ENCODE results near the gene GRB10.
"Not testable (repeated sequence)": the region's sequence is repeated elsewhere in the genome, so short reads cannot be mapped to it uniquely, and the experiment has no call there.

GRB10 gene

GRCh38 chr7:50775836-50776235 lies 6.9 kb downstream of the GRB10 start:
- DNase-seq: no peak

- no peak for DNase-seq
These were observed 7.5 kb downstream of the GRB10 start for GRCh38 chr7:50775231-50775630.

- no peak for DNase-seq
These were observed 8.4 kb downstream of the GRB10 start for GRCh38 chr7:50774319-50774718.

GRCh38 chr7:50773071-50773470 lies 9.6 kb downstream of the GRB10 start:
- not testable (repeated sequence) for DNase-seq

GRCh38 chr7:50771120-50772002 lies 11.3 kb downstream of the GRB10 start:
- DNase-seq: no peak

GRCh38 chr7:50768485-50769474 lies 13.9 kb downstream of the GRB10 start:
- DNase-seq: no peak

GRCh38 chr7:50766849-50767207 lies 15.9 kb downstream of the GRB10 start:
- no peak for DNase-seq

- no peak for DNase-seq
These were observed 16.4 kb downstream of the GRB10 start for GRCh38 chr7:50766106-50766848.

GRCh38 chr7:50762337-50762736 lies 20.4 kb downstream of the GRB10 start:
- DNase-seq: no peak

GRCh38 chr7:50761713-50762112 lies 21.0 kb downstream of the GRB10 start:
- no peak for DNase-seq

- DNase-seq: no peak
These were observed 24.8 kb downstream of the GRB10 start for GRCh38 chr7:50757703-50758390.

GRCh38 chr7:50756180-50756579 lies 26.5 kb downstream of the GRB10 start:
- DNase-seq: no peak

GRCh38 chr7:50754684-50755083 lies 28.0 kb downstream of the GRB10 start:
- no peak for DNase-seq

- DNase-seq: no peak
These were observed 28.5 kb downstream of the GRB10 start for GRCh38 chr7:50754241-50754640.

GRCh38 chr7:50752422-50752821 lies 30.3 kb downstream of the GRB10 start:
- no peak for DNase-seq

- DNase-seq: no peak
These were observed 31.6 kb downstream of the GRB10 start for GRCh38 chr7:50751146-50751545.

GRCh38 chr7:50749896-50750295 lies 32.8 kb downstream of the GRB10 start:
- DNase-seq: no peak

- DNase-seq: no peak
These were observed 34.2 kb downstream of the GRB10 start for GRCh38 chr7:50748472-50748871.

GRCh38 chr7:50745835-50746234 lies 36.9 kb downstream of the GRB10 start:
- DNase-seq: no peak

GRCh38 chr7:50745336-50745735 lies 37.4 kb downstream of the GRB10 start:
- no peak for DNase-seq

- no peak for DNase-seq
These were observed 38.8 kb downstream of the GRB10 start for GRCh38 chr7:50743893-50744292.

- DNase-seq: no peak
These were observed 39.7 kb downstream of the GRB10 start for GRCh38 chr7:50743016-50743415.

Measured in NCI-H187 (cell line).